ENCODE measurements around the gene STPG4.

DNA sequence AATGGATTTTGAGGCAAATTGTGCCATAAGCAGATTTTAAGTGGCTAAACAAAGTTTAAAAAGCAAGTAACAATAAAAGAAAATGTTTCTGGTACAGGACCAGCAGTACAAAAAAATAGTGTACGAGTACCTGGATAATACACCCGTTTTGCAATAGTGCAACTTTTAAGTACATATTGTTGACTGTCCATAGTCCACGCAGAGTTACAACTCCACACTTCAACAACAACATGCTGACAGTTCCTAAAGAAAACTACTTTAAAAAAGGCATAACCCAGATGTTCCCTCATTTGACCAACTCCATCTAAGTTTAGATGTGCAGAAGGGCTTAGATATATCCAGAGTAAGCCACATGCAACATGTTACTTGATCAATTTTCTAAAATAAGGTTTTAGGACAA, 5.1 kb upstream of the STPG4 start:
- no peak for TF ChIP-seq POLR2A (IDR thresholded peaks at IDR 0.05; ENCODE audit: low read depth, low read length)
- 0 out of 2 replicates have a peak, but pooled peaks have one; percentile 6 for TF ChIP-seq POLR2AphosphoS5 (IDR thresholded peaks at IDR 0.05; ENCODE audit: low read depth, low read length)
- no peak for TF ChIP-seq TAF1 (IDR thresholded peaks at IDR 0.05; ENCODE audit: borderline replicate concordance, low read depth, low read length)
